Cardiac muscle cell (in vitro differentiated cells and primary cell): Measurements from ENCODE around the gene RDH13. TPM values are rescaled to one million over a fixed set of nuclear protein-coding genes. Genes with fewer than 3 reads are reported as not detected.

ENCODE experiments used
- DNase-seq, 2 donors: peaks; one replicate each; pipeline versions ENCODE4 v3.0.0 to v3.0.0-alpha.2; 2010 to 2017; ENCODE audit warnings: low read depth in 1 of 2, low spot score in 1 of 2
- H3K27ac ChIP-seq: fragments of 200-600 bp; sonication (generic); 2 replicates; pipeline ENCODE4 v1.5.1; 2016
- H3K27me3 ChIP-seq: fragments of 200-600 bp; sonication (generic); 2 replicates; pipeline ENCODE4 v1.6.0; 2016; ENCODE audit warnings: control low read depth
- H3K36me3 ChIP-seq: fragments of 200-600 bp; sonication (generic); 2 replicates; pipeline ENCODE4 v1.5.1; 2016; ENCODE audit warnings: control low read depth
- H3K4me1 ChIP-seq: fragments of 200-600 bp; sonication (generic); 2 replicates; pipeline ENCODE4 v1.8.1; 2017; ENCODE audit warnings: low read depth, mild to moderate bottlenecking, mixed run types
- H3K4me3 ChIP-seq: fragments of 200-600 bp; sonication (generic); 2 replicates; pipeline ENCODE4 v1.5.1; 2016; ENCODE audit warnings: mild to moderate bottlenecking
- H3K9me3 ChIP-seq: fragments of 200-600 bp; sonication (generic); 2 replicates; pipeline ENCODE4 v1.5.1; 2017; ENCODE audit warnings: low read depth, mild to moderate bottlenecking, control low read depth
- CTCF ChIP-seq: IDR thresholded peaks from 2 replicates; pipeline ENCODE4 v1.5.1; 2012; ENCODE audit warnings: low read depth, mild to moderate bottlenecking, low read length
- polyA plus RNA-seq: library from polyadenylated mRNA; unstranded; fragments of >200 nt; fragmentation: Nextera tagmentation; extraction: Ambion mirVana; gene quantifications from 2 replicates; pipeline ENCODE4 v1.2.1, GENCODE V29; 2016
- total RNA-seq: library from RNA; depleted of rRNA; stranded (reverse); fragments of >200 nt; gene quantifications from 2 replicates; pipeline ENCODE4 v1.2.3, GENCODE V29; 2016

Gene RDH13
- total and polyA plus RNA-seq, 2 experiments from 2014 or later: 23.7 to 41.0 TPM

DNA sequence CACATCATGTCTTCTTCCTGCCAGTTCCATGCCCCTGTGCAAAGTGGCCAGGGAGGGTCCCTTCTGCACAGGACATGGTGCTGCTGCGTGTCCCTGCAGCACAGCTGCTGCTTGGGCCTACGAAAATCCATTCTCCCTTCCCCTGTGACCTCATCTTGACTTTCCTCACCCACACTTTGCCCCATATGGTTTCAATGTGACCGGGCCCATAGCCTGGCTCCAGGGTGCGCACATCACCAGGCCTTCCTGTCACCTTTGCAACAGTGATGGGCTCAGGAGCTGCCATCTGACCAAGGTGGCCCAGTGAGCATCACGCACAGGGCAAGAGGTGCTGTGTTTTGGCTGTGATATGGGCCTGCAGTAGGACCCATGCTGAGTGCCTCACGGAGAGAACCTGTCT lies 43.6 kb upstream of the RDH13 start:
- Histone ChIP-seq H3K27ac (no peak overlapping the region), H3K36me3 (peaks cover 3% of the 10 kb centered on the region), H3K9me3 (no peaks in the 10 kb centered on the region), H3K4me3 (no peak overlapping the region), H3K4me1 (no peaks in the 10 kb centered on the region), H3K27me3 (no peaks in the 10 kb centered on the region)
- DNase-seq: no peak
- no peak for TF ChIP-seq CTCF

DNA sequence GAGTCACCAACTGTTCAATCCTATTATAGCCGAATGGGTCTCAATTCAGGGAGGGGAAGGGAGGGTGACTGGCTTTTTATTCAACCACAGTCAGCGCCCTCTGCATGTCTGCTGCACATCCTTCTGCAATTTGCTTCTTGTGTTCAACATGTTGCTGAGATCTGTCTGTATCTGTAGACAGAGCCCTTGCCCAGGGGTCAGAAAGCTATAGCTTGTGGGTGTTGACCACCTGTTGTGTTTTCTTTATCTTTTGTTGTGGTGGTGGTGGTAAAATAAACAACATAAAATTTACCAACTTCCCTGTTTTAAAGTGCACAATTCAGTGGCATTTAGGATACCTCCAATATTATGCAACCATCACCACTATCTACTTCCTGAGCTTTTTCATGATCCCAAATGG lies 42.3 kb upstream of the RDH13 start:
- no peaks in the 10 kb centered on the region for H3K27me3 ChIP-seq
- DNase-seq: no peak
- no peaks in the 10 kb centered on the region for H3K9me3 ChIP-seq
- TF ChIP-seq CTCF: no peak
- peaks cover under 1% of the 10 kb centered on the region for H3K4me1 ChIP-seq
- H3K27ac ChIP-seq: no peak overlapping the region
- no peak overlapping the region for H3K4me3 ChIP-seq
- peaks cover 3% of the 10 kb centered on the region for H3K36me3 ChIP-seq

GRCh38 chr19:55103190-55103589 lies 40.2 kb upstream of the RDH13 start:
- no peaks in the 10 kb centered on the region for H3K9me3 ChIP-seq
- DNase-seq: no peak
- no peaks in the 10 kb centered on the region for H3K27me3 ChIP-seq
- no peak overlapping the region for H3K27ac ChIP-seq
- peaks cover 5% of the 10 kb centered on the region for H3K4me1 ChIP-seq
- H3K36me3 ChIP-seq: peaks cover 3% of the 10 kb centered on the region
- no peak for TF ChIP-seq CTCF
- no peak overlapping the region for H3K4me3 ChIP-seq

DNA sequence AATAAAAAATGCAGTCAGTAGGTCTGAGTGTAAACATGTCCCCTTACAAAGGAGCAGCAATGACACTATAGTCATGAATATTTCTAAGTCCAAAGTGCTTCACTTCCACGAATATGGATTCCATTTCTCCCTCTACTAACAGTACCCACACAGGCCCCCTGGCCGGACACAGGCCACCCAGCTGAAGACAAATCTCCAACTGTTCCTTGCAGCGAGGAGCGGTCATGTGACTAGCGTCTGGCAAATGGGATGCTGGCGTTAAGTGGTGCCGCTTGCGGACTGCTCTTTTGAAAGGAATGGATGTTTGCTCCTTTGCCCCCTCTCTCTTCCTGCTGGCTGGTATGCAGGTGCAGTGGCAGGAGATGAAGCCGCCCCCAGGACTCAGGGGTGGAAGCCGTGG lies 38.3 kb upstream of the RDH13 start:
- DNase-seq: no peak
- peaks cover 3% of the 10 kb centered on the region for H3K36me3 ChIP-seq
- no peak for TF ChIP-seq CTCF

DNA sequence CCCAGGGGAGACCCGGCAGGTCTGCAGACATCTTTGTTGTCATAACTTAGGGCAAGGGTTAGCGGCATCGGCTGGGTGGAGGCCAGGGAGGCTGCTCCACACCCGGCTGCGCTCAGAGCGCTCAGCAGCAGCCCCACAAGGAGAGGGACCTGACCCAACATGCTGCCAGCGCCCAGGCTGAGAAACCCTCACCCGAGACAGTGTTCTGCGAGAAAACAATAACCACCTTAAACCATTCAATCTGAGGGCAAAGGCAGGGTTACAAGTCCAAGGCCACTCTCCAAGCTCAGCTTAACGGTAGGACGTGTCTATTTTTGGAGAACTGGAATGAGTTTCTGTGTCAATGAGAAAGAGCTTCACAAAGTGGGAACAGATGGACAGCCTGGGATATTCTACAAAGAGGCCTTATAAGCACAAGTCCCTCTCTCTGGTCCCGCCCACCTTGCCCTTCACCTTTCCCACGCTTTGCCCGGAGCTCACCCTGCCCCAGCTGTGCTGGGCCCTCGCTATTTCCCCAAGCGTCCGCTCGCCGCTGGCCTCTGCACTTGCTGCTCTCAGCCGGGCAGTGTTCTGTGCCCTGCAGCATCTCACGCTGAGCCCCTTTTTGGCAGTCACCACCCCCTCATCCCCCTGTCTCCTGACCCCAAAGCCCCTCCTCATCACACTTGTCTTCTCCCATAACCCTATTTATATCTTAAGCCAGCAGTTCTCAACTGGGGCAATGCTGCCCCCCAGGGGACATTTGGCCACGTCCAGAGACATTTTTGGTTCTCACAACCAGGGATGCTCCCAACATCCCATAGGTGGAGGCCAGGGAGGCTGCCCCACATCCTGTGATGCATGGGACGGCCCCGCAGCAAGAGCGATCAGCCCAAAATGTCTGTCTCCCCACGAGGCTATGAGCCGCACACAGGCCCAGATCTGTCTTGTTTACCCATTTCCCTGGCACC lies 36.9 kb upstream of the RDH13 start:
- peaks cover 4% of the 10 kb centered on the region for H3K36me3 ChIP-seq
- H3K27ac ChIP-seq: peak overlapping the region; percentile 70
- no peaks in the 10 kb centered on the region for H3K9me3 ChIP-seq
- H3K4me3 ChIP-seq: no peak overlapping the region
- peak in 1 of 2 donors; percentile 58 for DNase-seq
- peaks cover 5% of the 10 kb centered on the region for H3K4me1 ChIP-seq
- H3K27me3 ChIP-seq: no peaks in the 10 kb centered on the region
- TF ChIP-seq CTCF: peak; percentile 4

More for the DNA sequence above, 38.3 kb upstream of the RDH13 start:
- Histone ChIP-seq H3K4me3 (no peak overlapping the region), H3K4me1 (peaks cover 5% of the 10 kb centered on the region), H3K27me3 (no peaks in the 10 kb centered on the region), H3K27ac (no peak overlapping the region), H3K9me3 (no peaks in the 10 kb centered on the region)
